Neural progenitor cell (in vitro differentiated cells): ENCODE results near the gene SYT7. TPM values are rescaled to one million over a fixed set of nuclear protein-coding genes. Genes with fewer than 3 reads are reported as not detected.

Experiments used
- DNase-seq: peaks from one replicate; pipeline ENCODE4 v3.0.0-alpha.2; 2016; ENCODE audit warnings: low spot score
- H2AFZ ChIP-seq: fragments of 200-600 bp; sonication (generic); replicated peaks from 2 replicates; pipeline ENCODE4 v1.6.1; 2016; ENCODE audit warnings: antibody characterized with exemption
- H3F3A ChIP-seq: fragments of 200-600 bp; sonication (generic); 2 replicates; pipeline ENCODE4 v1.6.1; 2016; ENCODE audit warnings: antibody characterized with exemption, low read depth
- H3K27ac ChIP-seq: fragments of 200-600 bp; sonication (generic); 2 replicates; pipeline ENCODE4 v1.5.1; 2016; ENCODE audit warnings: mild to moderate bottlenecking
- H3K27me3 ChIP-seq: fragments of 200-600 bp; sonication (generic); 2 replicates; pipeline ENCODE4 v1.6.1; 2016; ENCODE audit warnings: mild to moderate bottlenecking, moderate library complexity
- H3K36me3 ChIP-seq: fragments of 200-600 bp; sonication (generic); 2 replicates; pipeline ENCODE4 v1.5.1; 2016
- H3K4me1 ChIP-seq: fragments of 200-600 bp; sonication (generic); 2 replicates; pipeline ENCODE4 v1.6.1; 2016; ENCODE audit warnings: mixed run types
- H3K4me2 ChIP-seq: fragments of 200-600 bp; sonication (generic); 2 replicates; pipeline ENCODE4 v1.6.1; 2016
- H3K4me3 ChIP-seq: fragments of 200-600 bp; sonication (generic); 2 replicates; pipeline ENCODE4 v1.5.1; 2016
- H3K79me2 ChIP-seq: fragments of 200-600 bp; sonication (generic); 2 replicates; pipeline ENCODE4 v1.6.1; 2016; ENCODE audit warnings: low read depth
- H3K9ac ChIP-seq: fragments of 200-600 bp; sonication (generic); 2 replicates; pipeline ENCODE4 v1.6.1; 2016
- H3K9me3 ChIP-seq: fragments of 200-600 bp; sonication (generic); 2 replicates; pipeline ENCODE4 v1.5.1; 2016; ENCODE audit warnings: low read depth
- H4K20me1 ChIP-seq: fragments of 200-600 bp; sonication (generic); 2 replicates; pipeline ENCODE4 v1.6.1; 2016; ENCODE audit warnings: low read depth
- H3K27ac Mint-ChIP-seq: 3 replicates; pipeline ENCODE4 v1.8.0; 2021; ENCODE audit warnings: mixed read lengths
- H3K27me3 Mint-ChIP-seq: 2 replicates; pipeline ENCODE4 v1.8.0; 2022; ENCODE audit warnings: low read depth, mild to moderate bottlenecking, inconsistent platforms, moderate library complexity, mixed read lengths; ENCODE audit not compliant: insufficient read depth
- H3K36me3 Mint-ChIP-seq: 3 replicates; pipeline ENCODE4 v1.8.0; 2021; ENCODE audit warnings: mixed read lengths
- H3K4me1 Mint-ChIP-seq: 3 replicates; pipeline ENCODE4 v1.8.0; 2021; ENCODE audit warnings: mixed read lengths
- H3K4me3 Mint-ChIP-seq: 3 replicates; pipeline ENCODE4 v1.8.0; 2021; ENCODE audit warnings: mild to moderate bottlenecking, moderate library complexity, mixed read lengths
- H3K9me3 Mint-ChIP-seq: 3 replicates; pipeline ENCODE4 v1.8.0; 2020; ENCODE audit warnings: mixed read lengths
- EZH2 ChIP-seq: fragments of 200-600 bp; sonication (generic); IDR thresholded peaks from 2 replicates; pipeline ENCODE4 v1.6.1; 2017; ENCODE audit warnings: antibody characterized with exemption, mild to moderate bottlenecking, moderate library complexity
- EZH2phosphoT487 ChIP-seq: fragments of 200-600 bp; sonication (generic); IDR thresholded peaks from 2 replicates; pipeline ENCODE4 v1.6.1; 2017; ENCODE audit warnings: antibody characterized with exemption
- total RNA-seq: library from RNA; depleted of rRNA; stranded (reverse); fragments of >200 nt; gene quantifications from 2 replicates; pipeline ENCODE4 v1.2.3, GENCODE V29; 2015; ENCODE audit warnings: low replicate concordance
- TF ChIP-seq, protein P1 (sequence below): fragments of 200-600 bp; sonication (generic); IDR thresholded peaks from 2 replicates; pipeline ENCODE4 v1.5.1; 2017; ENCODE audit warnings: antibody characterized with exemption, mild to moderate bottlenecking

SYT7 gene
- total RNA-seq, 1 donor from 2014 or later: 0.73 TPM

DNA sequence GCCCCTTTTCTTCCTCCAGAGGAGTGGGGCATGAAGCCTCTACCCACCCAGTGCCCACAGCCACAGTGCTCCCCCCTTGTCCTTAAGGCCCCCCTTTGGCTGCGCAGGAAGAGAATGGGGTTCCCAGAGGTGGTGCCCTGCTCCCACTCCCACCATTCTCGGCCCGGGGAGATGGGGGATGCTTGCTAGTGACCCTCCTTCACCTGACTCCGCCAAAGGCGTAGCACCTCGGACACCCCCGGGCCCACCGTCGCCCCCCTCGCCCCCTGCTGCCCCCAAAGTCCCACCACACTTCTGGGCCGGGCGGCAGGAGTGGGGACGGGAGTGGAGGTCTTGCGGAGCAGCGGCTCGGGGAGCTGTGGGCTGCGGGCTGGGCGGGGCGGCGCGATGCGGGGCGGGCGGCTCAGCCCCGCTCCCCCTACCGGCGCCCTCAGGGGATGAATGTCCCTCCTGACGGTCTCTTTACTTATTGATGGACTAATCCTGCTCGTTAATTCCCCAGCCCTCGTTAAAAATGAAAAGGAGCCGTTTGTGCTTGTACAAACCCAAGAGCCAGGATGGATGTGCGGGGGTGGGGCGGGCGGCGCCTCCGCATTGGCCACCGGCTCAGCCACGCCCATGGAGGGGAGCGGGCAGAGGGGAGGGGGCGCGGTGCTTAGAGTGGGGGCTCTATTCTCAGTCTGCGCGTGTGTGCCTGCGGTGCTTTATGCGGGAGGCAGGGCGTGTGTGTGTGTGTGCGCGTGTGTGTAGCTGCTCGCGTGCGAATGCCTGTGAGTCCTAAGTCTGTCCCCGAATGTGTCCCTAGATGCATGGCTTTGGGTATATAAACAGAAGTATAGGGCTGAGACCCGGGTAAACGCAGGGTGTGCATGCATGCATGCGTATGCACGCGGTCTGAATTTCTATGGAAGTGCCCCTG is 25.6 kb downstream of the SYT7 start:
- H3K27me3 ChIP-seq: peaks cover 29% of the 10 kb centered on the region
- no peak for TF ChIP-seq EZH2
- TF ChIP-seq, protein P1, sequence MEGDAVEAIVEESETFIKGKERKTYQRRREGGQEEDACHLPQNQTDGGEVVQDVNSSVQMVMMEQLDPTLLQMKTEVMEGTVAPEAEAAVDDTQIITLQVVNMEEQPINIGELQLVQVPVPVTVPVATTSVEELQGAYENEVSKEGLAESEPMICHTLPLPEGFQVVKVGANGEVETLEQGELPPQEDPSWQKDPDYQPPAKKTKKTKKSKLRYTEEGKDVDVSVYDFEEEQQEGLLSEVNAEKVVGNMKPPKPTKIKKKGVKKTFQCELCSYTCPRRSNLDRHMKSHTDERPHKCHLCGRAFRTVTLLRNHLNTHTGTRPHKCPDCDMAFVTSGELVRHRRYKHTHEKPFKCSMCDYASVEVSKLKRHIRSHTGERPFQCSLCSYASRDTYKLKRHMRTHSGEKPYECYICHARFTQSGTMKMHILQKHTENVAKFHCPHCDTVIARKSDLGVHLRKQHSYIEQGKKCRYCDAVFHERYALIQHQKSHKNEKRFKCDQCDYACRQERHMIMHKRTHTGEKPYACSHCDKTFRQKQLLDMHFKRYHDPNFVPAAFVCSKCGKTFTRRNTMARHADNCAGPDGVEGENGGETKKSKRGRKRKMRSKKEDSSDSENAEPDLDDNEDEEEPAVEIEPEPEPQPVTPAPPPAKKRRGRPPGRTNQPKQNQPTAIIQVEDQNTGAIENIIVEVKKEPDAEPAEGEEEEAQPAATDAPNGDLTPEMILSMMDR: peak; percentile 65
- H3K9me3 Mint-ChIP-seq: no peaks in the 10 kb centered on the region
- no peak overlapping the region for H3K9ac ChIP-seq
- H3K36me3 ChIP-seq: no peaks in the 10 kb centered on the region
- H3K4me1 Mint-ChIP-seq: peaks cover 26% of the 10 kb centered on the region
- H3K4me3 Mint-ChIP-seq: peak overlapping the region; percentile 79
- H3K36me3 Mint-ChIP-seq: peaks cover 1% of the 10 kb centered on the region
- peak overlapping the region; percentile 50 for H3K4me3 ChIP-seq
- H3K9me3 ChIP-seq: no peaks in the 10 kb centered on the region
- peaks cover 21% of the 10 kb centered on the region for H3K4me1 ChIP-seq
- peak overlapping the region; percentile 51 for H2AFZ ChIP-seq
- peaks cover 6% of the 10 kb centered on the region for H4K20me1 ChIP-seq
- DNase-seq: peak; percentile 88
- H3K27ac ChIP-seq: no peak overlapping the region
- no peak overlapping the region for H3K27ac Mint-ChIP-seq
- H3F3A ChIP-seq: peaks cover 11% of the 10 kb centered on the region
- peak overlapping the region; percentile 83 for H3K4me2 ChIP-seq
- H3K79me2 ChIP-seq: no peaks in the 10 kb centered on the region
- H3K27me3 Mint-ChIP-seq: peaks cover 47% of the 10 kb centered on the region

DNA sequence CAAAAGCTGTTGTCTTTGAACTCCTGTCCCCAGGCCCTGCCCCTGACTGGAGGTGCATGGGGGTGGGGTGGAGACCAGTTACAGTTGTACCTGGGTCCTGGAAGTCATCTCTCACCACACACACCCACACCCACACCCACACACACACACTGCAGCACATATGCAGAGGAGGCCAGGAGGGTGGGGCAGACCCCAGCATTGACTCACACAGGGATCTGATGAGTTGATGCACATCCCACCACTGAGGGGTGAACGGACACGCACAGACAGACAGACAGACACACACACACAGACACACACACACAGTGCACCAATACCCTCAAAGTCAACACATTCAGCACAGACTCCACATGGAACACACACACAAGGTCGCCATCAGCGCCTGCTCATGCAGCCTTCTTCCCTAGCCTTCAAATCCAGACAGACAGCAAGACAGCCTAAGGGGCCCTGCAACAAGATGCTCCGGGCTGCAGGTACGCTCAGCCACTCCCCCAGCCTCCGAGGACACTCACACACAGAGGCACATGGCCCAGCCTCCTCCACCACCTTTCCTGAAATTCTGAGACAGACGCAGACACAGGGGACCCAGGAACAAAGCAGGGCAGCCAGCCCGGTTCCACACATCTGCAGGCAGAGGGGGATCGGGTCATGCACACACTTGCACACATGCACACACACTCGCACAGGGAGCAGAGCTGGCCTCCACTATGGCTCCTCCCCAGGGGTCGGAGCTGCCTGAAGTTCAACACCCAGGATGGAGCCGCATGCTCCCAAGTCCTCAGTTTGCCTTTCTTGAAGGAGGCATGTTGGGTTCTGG is 26.5 kb downstream of the SYT7 start:
- Histone ChIP-seq H3K27ac (no peak overlapping the region), H3K36me3 (no peaks in the 10 kb centered on the region), H3K27me3 (peaks cover 29% of the 10 kb centered on the region), H3K4me2 (peak overlapping the region; percentile 83), H2AFZ (no peak overlapping the region), H3K4me1 (peaks cover 26% of the 10 kb centered on the region), H3K9me3 (no peaks in the 10 kb centered on the region), H3K4me3 (no peak overlapping the region), H3K79me2 (no peaks in the 10 kb centered on the region), H3F3A (peaks cover 11% of the 10 kb centered on the region), H3K9ac (no peak overlapping the region), H4K20me1 (peaks cover 6% of the 10 kb centered on the region)
- DNase-seq: no peak
- Mint-ChIP-seq H3K4me1 (peaks cover 27% of the 10 kb centered on the region), H3K9me3 (no peaks in the 10 kb centered on the region), H3K27me3 (peaks cover 43% of the 10 kb centered on the region), H3K27ac (no peak overlapping the region), H3K4me3 (peak overlapping the region; percentile 54), H3K36me3 (peaks cover 1% of the 10 kb centered on the region)
- TF ChIP-seq EZH2: no peak
- TF ChIP-seq, protein P1: no peak
- no peak for TF ChIP-seq EZH2phosphoT487

DNA sequence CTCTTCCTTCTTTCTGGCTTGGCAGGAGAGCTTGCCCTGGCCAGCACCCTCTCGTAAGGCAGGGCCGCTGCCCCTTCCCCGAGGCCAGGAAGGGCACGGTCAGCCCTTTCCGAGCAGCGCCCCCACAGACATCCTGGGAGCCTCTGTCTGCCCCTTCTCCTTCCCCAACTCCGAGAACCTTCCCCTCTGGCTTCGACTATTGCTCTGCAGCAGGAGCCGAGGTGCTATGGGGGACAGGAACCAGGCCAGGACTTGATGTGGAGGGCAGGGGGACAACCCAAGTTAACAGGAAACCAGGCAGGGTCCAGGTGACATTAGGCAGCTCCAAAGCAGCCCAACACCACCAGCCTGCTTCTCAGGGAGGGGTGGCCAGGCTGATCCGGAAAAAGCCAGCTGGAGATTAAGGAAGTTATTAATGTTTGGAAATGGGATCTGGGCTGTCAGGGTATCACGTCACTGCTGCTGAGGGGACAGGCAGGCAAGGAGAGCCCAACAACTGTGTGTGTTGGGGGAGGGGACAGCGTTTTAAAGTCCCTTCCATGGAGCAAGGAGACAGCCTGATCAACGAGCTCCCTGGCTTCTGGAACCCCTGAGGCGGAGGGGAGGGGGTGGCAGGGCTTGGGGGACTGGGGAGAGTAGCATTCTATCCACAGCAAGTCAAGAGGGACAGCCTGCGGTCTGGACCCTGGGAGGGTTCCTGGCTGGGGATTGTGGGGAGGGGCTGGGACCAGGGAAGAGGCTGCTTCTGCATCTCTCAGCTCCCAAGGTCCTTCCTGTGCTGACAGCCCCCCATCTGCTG is 27.3 kb downstream of the SYT7 start:
- Histone ChIP-seq H3K4me3 (no peak overlapping the region), H3F3A (peaks cover 11% of the 10 kb centered on the region), H3K27ac (no peak overlapping the region), H3K4me1 (peaks cover 29% of the 10 kb centered on the region), H3K36me3 (no peaks in the 10 kb centered on the region), H3K9me3 (no peaks in the 10 kb centered on the region), H3K4me2 (peak overlapping the region; percentile 38), H4K20me1 (peaks cover 6% of the 10 kb centered on the region), H2AFZ (no peak overlapping the region), H3K79me2 (no peaks in the 10 kb centered on the region), H3K9ac (no peak overlapping the region), H3K27me3 (peaks cover 29% of the 10 kb centered on the region)
- no peaks in the 10 kb centered on the region for H3K9me3 Mint-ChIP-seq
- peaks cover 1% of the 10 kb centered on the region for H3K36me3 Mint-ChIP-seq
- peaks cover 41% of the 10 kb centered on the region for H3K27me3 Mint-ChIP-seq
- H3K27ac Mint-ChIP-seq: peak overlapping the region; percentile 35
- no peak for DNase-seq
- H3K4me1 Mint-ChIP-seq: peaks cover 32% of the 10 kb centered on the region
- TF ChIP-seq, protein P1: no peak
- TF ChIP-seq EZH2: no peak
- TF ChIP-seq EZH2phosphoT487: no peak
- peak overlapping the region; percentile 33 for H3K4me3 Mint-ChIP-seq
